ENCODE measurements around the gene CSRP1. TPM values are rescaled to one million over a fixed set of nuclear protein-coding genes. Genes with fewer than 3 reads are reported as not detected.
A peak's percentile ranks its signal among the peaks of the same experiment; 100 is the strongest.
"Not testable (repeated sequence)": the region's sequence is repeated elsewhere in the genome, so short reads cannot be mapped to it uniquely, and the experiment has no call there.

The CSRP1 gene
- polyA plus RNA-seq (ENCODE audit: insufficient read depth in 1 of 5, insufficient read length in 5 of 5, low replicate concordance in 1 of 5), result 100 to 1,000 TPM; 218 to 352 (median 252) TPM
- long read RNA-seq, donor 1, full-length matches to known transcripts, result 122 of 141 reads
- long read RNA-seq, donor 1, partial matches to known transcripts, result 19 of 141 reads
- long read RNA-seq, donor 1, other reads (novel, unspliced or antisense), result 0 of 141 reads
- long read RNA-seq, donor 2, full-length matches to known transcripts, result 71 of 86 reads
- long read RNA-seq, donor 2, partial matches to known transcripts, result 15 of 86 reads
- long read RNA-seq, donor 2, other reads (novel, unspliced or antisense), result 0 of 86 reads
- long read RNA-seq, donor 3, full-length matches to known transcripts, result 93 of 116 reads
- long read RNA-seq, donor 3, partial matches to known transcripts, result 23 of 116 reads
- long read RNA-seq, donor 3, other reads (novel, unspliced or antisense), result 0 of 116 reads
- long read RNA-seq, donor 4, full-length matches to known transcripts, result 51 of 62 reads
- long read RNA-seq, donor 4, partial matches to known transcripts, result 11 of 62 reads
- long read RNA-seq, donor 4, other reads (novel, unspliced or antisense), result 0 of 62 reads
- long read RNA-seq, donor 5, full-length matches to known transcripts, result 103 of 136 reads
- long read RNA-seq, donor 5, partial matches to known transcripts, result 33 of 136 reads
- long read RNA-seq, donor 5, other reads (novel, unspliced or antisense), result 0 of 136 reads
- long read RNA-seq, donor 6, full-length matches to known transcripts, result 199 of 233 reads
- long read RNA-seq, donor 6, partial matches to known transcripts, result 34 of 233 reads
- long read RNA-seq, donor 6, other reads (novel, unspliced or antisense), result 0 of 233 reads
- long read RNA-seq, donor 7, full-length matches to known transcripts, result 55 of 65 reads
- long read RNA-seq, donor 7, partial matches to known transcripts, result 10 of 65 reads
- long read RNA-seq, donor 7, other reads (novel, unspliced or antisense), result 0 of 65 reads
- long read RNA-seq, donor 8, full-length matches to known transcripts, result 55 of 55 reads
- long read RNA-seq, donor 8, partial matches to known transcripts, result 0 of 55 reads
- long read RNA-seq, donor 8, other reads (novel, unspliced or antisense), result 0 of 55 reads

GRCh38 chr1:201506557-201507359 is at the start of gene CSRP1:
CSRP1 (minus strand) TSS chr1:201507123; CDS start chr1:201496303, 10,820 bp downstream.
- peak; percentile 88 to 90 for DNase-seq

- no peak for DNase-seq
Measured at GRCh38 chr1:201555593-201555945, 48.6 kb upstream of the CSRP1 start.

- no peak for DNase-seq
Measured at GRCh38 chr1:201554789-201555592, 48.1 kb upstream of the CSRP1 start.

- DNase-seq, result no peak
Measured at GRCh38 chr1:201554190-201554600, 47.3 kb upstream of the CSRP1 start.

GRCh38 chr1:201553496-201554189 is 46.7 kb upstream of the CSRP1 start:
- DNase-seq, result no peak

- no peak for DNase-seq
Measured at GRCh38 chr1:201552941-201553351, 46.0 kb upstream of the CSRP1 start.

GRCh38 chr1:201551877-201552731 is 45.2 kb upstream of the CSRP1 start:
- DNase-seq, result no peak

GRCh38 chr1:201551096-201551495 is 44.2 kb upstream of the CSRP1 start:
- DNase-seq, result no peak

GRCh38 chr1:201549522-201549921 is 42.6 kb upstream of the CSRP1 start:
- not testable (repeated sequence) for DNase-seq

- DNase-seq, result no peak
Measured at GRCh38 chr1:201545851-201546492, 39.0 kb upstream of the CSRP1 start.

- DNase-seq, result no peak
Measured at GRCh38 chr1:201544710-201545109, 37.8 kb upstream of the CSRP1 start.

- DNase-seq, result no peak
Measured at GRCh38 chr1:201543871-201544642, 37.1 kb upstream of the CSRP1 start.

GRCh38 chr1:201542309-201543035 is 35.5 kb upstream of the CSRP1 start:
- no peak for DNase-seq

GRCh38 chr1:201540846-201541735 is 34.2 kb upstream of the CSRP1 start:
- no peak for DNase-seq

- no peak for DNase-seq
Measured at GRCh38 chr1:201539561-201540431, 32.9 kb upstream of the CSRP1 start.

All from right lung (tissue), 10 donors.